PFSK-1 (cell line): ENCODE measurements around the gene ATCAY.

Experiments
- FOXP2 ChIP-seq: optimal IDR thresholded peaks from 2 replicates; pipeline ENCODE3; 2011; ENCODE audit warnings: borderline replicate concordance, control low read depth, inconsistent platforms; ENCODE audit not compliant: insufficient read depth; ENCODE audit errors: extremely low read length, extremely low read depth
- POLR2AphosphoS5 ChIP-seq: IDR thresholded peaks from 2 replicates; pipeline ENCODE4 v1.6.1; 2012; ENCODE audit warnings: low read depth, mild to moderate bottlenecking, control low read depth, low read length, moderate library complexity
- REST ChIP-seq, 2 experiments: IDR thresholded peaks; 2 replicates each; pipeline versions ENCODE4 v1.6.1 to v1.8.0; 2011 to 2012; ENCODE audit warnings: low read depth in 2 of 2, low read length in 2 of 2, control low read depth in 1 of 2, inconsistent platforms in 1 of 2, mild to moderate bottlenecking in 1 of 2, moderate library complexity in 1 of 2; ENCODE audit not compliant: insufficient read depth in 1 of 2
- SIN3A ChIP-seq: IDR thresholded peaks from 2 replicates; pipeline ENCODE4 v1.6.1; 2012; ENCODE audit warnings: mild to moderate bottlenecking, low read length, moderate library complexity, borderline replicate concordance; ENCODE audit not compliant: insufficient read depth
- TAF1 ChIP-seq: IDR thresholded peaks from 2 replicates; pipeline ENCODE4 v1.6.1; 2012; ENCODE audit warnings: low read length, control low read depth, borderline replicate concordance; ENCODE audit not compliant: insufficient read depth

Gene ATCAY

GRCh38 chr19:3902317-3902973 lies 22.0 kb downstream of the ATCAY start:
- TF ChIP-seq POLR2AphosphoS5 (no peak), SIN3A (no peak), TAF1 (no peak), FOXP2 (no peak), REST (IDR thresholded peaks at IDR 0.05; ENCODE audit: insufficient read depth in 1 of 2, low read depth in 2 of 2, low read length in 2 of 2) (no peak)

- TF ChIP-seq TAF1: no peak
- no peak for TF ChIP-seq FOXP2
- no peak for TF ChIP-seq SIN3A
- TF ChIP-seq REST (IDR thresholded peaks at IDR 0.05; ENCODE audit: insufficient read depth in 1 of 2, low read depth in 2 of 2, low read length in 2 of 2): no peak
- no peak for TF ChIP-seq POLR2AphosphoS5
These were observed 23.7 kb downstream of the ATCAY start for GRCh38 chr19:3904233-3904632.

GRCh38 chr19:3907626-3908265 lies 27.3 kb downstream of the ATCAY start:
- TF ChIP-seq REST (IDR thresholded peaks at IDR 0.05; ENCODE audit: insufficient read depth in 1 of 2, low read depth in 2 of 2, low read length in 2 of 2) (no peak), FOXP2 (no peak), TAF1 (no peak), SIN3A (no peak), POLR2AphosphoS5 (no peak)

GRCh38 chr19:3908266-3909054 lies 28.0 kb downstream of the ATCAY start:
- TF ChIP-seq REST (IDR thresholded peaks at IDR 0.05; ENCODE audit: insufficient read depth in 1 of 2, low read depth in 2 of 2, low read length in 2 of 2) (no peak), POLR2AphosphoS5 (no peak), SIN3A (no peak), TAF1 (no peak)
